Ectodermal cell (in vitro differentiated cells): ENCODE results near the gene OTUD4.

ENCODE experiments used
- H3K27ac ChIP-seq: 2 replicates; pipeline ENCODE4 v1.7.0; 2013; ENCODE audit warnings: mild to moderate bottlenecking, low read depth, low read length; ENCODE audit not compliant: insufficient read depth, poor library complexity, severe bottlenecking
- H3K27me3 ChIP-seq: 2 replicates; pipeline ENCODE4 v1.7.0; 2013; ENCODE audit warnings: mild to moderate bottlenecking, low read length; ENCODE audit not compliant: insufficient read depth, control insufficient read depth, poor library complexity, severe bottlenecking
- H3K36me3 ChIP-seq: one replicate; pipeline ENCODE4 v1.7.0; 2013; ENCODE audit warnings: low read length; ENCODE audit not compliant: control insufficient read depth, insufficient read depth
- H3K4me1 ChIP-seq: one replicate; pipeline ENCODE4 v1.7.0; 2013; ENCODE audit warnings: low read length; ENCODE audit not compliant: control insufficient read depth, insufficient read depth
- H3K4me3 ChIP-seq: 2 replicates; pipeline ENCODE4 v1.7.0; 2013; ENCODE audit warnings: low read depth, low read length, control low read depth; ENCODE audit not compliant: insufficient read depth
- H3K9me3 ChIP-seq: 2 replicates; pipeline ENCODE4 v1.7.0; 2013; ENCODE audit warnings: mild to moderate bottlenecking, low read length, moderate library complexity; ENCODE audit not compliant: control insufficient read depth
- WGBS, 2 experiments: methylation state at CpG; one replicate each; pipeline ENCODE4 v1.1.7; 2013; ENCODE audit warnings: missing lambda C conversion rate in 2 of 2; 5-methylcytosine and 5-hydroxymethylcytosine counted together

OTUD4 gene

DNA sequence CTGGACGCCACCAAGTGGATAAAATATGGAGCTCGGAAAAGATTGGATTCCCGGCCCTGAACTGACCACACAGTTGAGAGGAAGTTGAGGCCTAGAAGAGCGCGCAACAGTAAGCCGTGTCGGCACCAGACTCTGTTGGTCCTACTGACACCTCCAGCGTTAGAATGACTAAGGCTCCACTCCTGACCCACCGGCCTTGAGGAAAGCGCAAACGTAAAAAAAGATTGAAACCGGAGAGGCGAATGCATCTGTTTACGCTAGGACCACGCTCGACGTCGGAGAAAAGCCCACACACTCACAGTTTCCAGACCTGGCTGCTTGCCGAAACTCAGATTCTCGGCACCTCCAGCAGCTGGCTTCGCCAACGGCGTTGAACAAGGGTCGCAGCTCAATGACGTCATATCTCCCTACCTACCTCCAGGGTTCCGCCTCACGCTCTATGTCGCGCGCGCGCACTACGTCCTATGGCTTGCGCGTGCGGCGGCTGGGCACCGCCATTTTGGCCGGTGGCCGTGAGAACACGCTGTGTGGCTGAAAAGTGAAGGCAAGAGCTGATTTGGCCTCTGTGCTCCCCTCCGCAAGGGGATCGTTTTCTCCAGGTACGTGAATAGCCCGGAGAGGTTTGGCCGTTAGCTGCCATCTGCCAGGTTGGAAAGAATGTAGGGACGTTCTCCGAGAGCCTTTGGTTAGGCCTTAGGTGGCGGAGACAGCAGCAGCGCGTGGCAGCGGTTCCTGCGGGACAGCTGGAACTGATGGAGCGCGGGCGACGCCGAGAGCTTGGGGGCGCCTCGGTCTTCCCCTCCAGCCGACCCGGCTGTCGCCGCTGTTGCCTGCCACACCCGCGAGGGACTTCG is 82.3 kb downstream of the OTUD4 start, which contains the start of the genes ABCE1 and ANAPC10:
TSS of gene ABCE1 (plus strand) at position 491 of the 854 bp plus-strand sequence. CDS start 6,102 bp downstream, outside the sequence.
TSS of gene ANAPC10 (minus strand) at position 376 of the 854 bp plus-strand sequence. CDS start 2,097 bp downstream, outside the sequence.
- peaks cover 3% of the 10 kb centered on the region for H3K4me1 ChIP-seq
- peaks cover 26% of the 10 kb centered on the region for H3K36me3 ChIP-seq
- H3K4me3 ChIP-seq: peak within 1 kb of the TSS; percentile 77
- H3K27me3 ChIP-seq: no peaks in the 10 kb centered on the region
- no peaks in the 10 kb centered on the region for H3K9me3 ChIP-seq
- WGBS, 2 experiments: 0% methylated on average over 67 of the region's 67 CpGs
- H3K27ac ChIP-seq: peak within 1 kb of the TSS; percentile 91

DNA sequence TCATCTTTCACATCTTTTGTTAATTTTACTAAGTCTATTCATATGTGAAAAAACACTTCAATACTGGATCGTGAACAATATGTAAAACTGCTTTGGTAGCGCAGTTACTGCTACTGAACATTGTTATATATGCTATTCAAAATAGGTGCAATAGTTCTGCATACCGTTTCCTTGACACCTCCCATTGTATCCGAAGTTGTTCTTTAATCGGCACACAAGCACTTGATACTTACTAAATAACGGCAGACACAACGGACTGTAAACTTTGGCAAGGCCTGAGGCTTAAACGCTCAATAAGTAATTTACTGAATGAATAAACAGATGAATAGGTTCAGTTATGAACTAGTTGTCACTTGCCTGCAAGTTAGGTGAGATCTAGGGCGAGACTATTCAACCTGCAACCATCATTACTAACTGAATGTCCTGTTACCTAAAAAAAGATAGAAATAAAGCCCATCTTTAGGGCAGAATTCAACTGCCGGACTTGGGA is 83.0 kb downstream of the OTUD4 start:
- Histone ChIP-seq H3K27me3 (no peaks in the 10 kb centered on the region), H3K9me3 (no peaks in the 10 kb centered on the region), H3K27ac (peak overlapping the region; percentile 91), H3K36me3 (peaks cover 29% of the 10 kb centered on the region), H3K4me1 (peaks cover 3% of the 10 kb centered on the region), H3K4me3 (peak overlapping the region; percentile 77)
- 31 to 40% methylated on average over 10 of the region's 10 CpGs for WGBS, 2 experiments

- WGBS, 2 experiments: 95 to 100% methylated on average over 1 of the region's 2 CpGs
- Histone ChIP-seq H3K4me1 (no peaks in the 10 kb centered on the region), H3K27ac (no peak overlapping the region), H3K9me3 (no peaks in the 10 kb centered on the region), H3K4me3 (no peak overlapping the region), H3K36me3 (peaks cover 33% of the 10 kb centered on the region), H3K27me3 (no peaks in the 10 kb centered on the region)
These were observed 86.8 kb downstream of the OTUD4 start for GRCh38 chr4:145093638-145094037.

GRCh38 chr4:145090380-145090779 is 90.0 kb downstream of the OTUD4 start:
- Histone ChIP-seq H3K27me3 (no peaks in the 10 kb centered on the region), H3K36me3 (peaks cover 32% of the 10 kb centered on the region), H3K4me3 (no peak overlapping the region), H3K27ac (no peak overlapping the region), H3K4me1 (no peaks in the 10 kb centered on the region), H3K9me3 (no peaks in the 10 kb centered on the region)
- 93 to 100% methylated on average over 1 of the region's 1 CpG for WGBS, 2 experiments

DNA sequence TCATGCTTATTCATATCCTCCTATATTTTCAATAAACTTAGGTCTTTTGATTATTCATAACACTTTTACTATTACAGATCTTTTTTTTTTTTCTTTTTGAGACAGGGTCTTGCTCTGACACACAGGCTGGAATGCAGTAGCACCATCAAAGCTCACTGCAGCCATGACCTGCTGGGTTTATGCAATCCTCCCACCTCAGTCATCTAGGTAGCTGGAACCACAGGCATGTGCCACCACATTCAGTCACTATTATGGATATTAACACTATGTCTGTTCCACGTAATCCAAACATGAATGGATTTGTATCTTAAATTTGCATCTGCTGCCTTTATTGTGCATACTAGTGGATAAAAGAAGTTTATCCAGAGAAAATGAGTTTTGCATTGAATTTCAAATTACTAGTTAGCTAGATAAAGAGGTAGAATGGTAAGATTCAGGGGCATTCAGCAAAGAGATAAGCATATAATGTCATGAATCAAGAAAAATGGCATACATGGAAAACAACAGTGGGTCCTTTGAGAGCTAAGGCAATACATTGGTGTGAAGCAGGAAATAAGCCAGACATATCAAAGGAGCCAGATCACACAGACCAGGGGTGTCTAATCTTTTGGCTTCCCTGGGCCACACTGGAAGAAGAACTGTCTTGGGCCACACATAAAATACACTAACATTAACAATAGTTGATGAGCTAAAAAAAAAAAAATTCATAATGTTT is 96.3 kb downstream of the OTUD4 start:
- WGBS, 2 experiments: 80 to 100% methylated on average over 1 of the region's 1 CpG
- Histone ChIP-seq H3K27ac (no peak overlapping the region), H3K9me3 (no peaks in the 10 kb centered on the region), H3K4me1 (no peaks in the 10 kb centered on the region), H3K4me3 (no peak overlapping the region), H3K27me3 (no peaks in the 10 kb centered on the region), H3K36me3 (peaks cover 13% of the 10 kb centered on the region)
